HK-2 (cell line): ENCODE results near the gene HSD17B11.
"Not testable (repeated sequence)": the region's sequence is repeated elsewhere in the genome, so short reads cannot be mapped to it uniquely, and the experiment has no call there.

ENCODE experiments used
- DNase-seq: peaks from one replicate; pipeline ENCODE4 v3.0.0-alpha.2; 2018; ENCODE audit not compliant: unreplicated experiment

The HSD17B11 gene

DNA sequence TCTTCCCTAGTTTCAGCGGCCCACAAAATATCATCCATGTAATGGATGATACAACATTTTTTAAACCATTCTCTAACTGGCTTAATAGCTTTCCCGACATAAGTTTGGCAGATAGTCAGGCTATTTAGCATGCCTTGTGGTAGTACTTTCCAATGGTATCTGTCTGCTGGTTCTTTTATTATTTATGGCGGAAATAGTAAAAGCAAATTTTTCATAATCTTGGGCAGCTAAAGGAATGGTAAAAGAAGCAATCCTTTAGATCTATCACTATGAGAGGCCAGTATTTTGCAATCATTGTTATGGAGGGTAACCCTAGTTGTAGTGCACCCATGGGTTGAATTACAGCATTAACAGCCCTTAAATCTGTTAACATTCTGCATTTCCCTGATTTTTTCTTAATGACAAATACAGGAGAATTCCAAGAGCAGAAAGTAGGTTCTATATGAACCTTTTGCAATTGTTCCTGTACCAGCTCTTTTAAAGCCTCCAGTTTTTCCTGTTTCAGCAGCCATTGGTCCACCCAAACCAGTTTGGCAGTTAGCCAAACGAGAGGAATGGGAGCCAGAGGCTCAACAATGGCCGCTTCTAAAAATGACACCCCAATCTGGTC lies 14.3 kb upstream of the HSD17B11 start:
- DNase-seq = no peak

DNA sequence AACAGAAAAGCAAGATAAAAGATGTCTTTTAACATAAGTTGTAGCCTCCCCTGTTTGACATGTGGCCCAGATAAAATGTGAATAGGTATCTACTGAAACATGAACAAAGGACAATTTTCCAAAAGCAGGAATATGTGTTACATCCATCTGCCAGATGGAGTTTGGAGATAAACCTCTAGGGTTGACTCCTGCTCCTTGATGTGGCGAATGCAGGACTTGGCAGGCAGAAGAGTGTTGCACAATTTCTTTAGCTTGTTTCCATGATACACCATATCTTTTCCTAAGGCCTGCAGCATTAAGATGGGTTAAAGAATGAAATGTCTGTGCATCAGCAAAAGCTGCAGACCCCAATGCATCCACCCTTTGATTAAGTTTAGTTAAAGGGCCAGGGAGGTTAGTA lies 12.7 kb upstream of the HSD17B11 start:
- not testable (repeated sequence) for DNase-seq

DNA sequence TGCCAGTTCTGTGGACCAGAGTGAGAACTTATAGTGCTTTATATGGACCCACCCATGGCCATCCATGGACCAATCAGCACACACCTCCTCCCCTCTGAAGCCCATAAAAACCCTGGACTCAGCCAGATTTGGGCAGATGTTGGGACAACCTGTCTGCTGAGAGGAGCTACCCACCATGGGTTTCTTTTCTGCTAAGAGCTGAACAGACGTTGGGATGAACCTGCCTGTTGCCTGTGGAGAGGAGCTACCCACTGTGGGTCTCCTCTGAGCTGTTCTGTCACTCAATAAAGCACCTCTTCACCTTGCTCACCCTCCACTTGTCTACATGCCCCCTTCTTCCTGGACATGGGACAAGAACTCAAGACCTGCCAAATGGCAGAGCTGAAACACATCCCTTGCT lies 9.0 kb upstream of the HSD17B11 start:
- no peak for DNase-seq

DNA sequence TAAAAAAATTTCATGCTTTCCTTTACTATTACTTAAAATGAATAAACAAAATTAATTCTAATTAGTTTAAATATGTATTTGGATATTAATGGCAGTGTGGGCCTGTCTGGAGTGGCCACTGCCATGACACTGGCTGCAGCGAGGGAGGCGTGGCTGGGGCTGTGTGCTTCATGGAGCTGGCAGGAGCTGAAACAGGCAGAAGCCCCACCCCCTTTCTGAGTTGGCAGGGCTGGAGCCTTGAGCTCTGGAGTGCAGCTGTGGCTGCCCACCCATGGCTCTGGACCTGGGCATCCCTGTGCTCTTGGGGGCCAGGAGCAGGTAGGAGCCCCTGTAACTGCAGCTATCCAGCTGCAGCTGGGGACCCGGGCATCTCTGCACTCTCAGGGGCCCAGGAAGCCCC lies 8.2 kb upstream of the HSD17B11 start:
- DNase-seq = no peak

DNA sequence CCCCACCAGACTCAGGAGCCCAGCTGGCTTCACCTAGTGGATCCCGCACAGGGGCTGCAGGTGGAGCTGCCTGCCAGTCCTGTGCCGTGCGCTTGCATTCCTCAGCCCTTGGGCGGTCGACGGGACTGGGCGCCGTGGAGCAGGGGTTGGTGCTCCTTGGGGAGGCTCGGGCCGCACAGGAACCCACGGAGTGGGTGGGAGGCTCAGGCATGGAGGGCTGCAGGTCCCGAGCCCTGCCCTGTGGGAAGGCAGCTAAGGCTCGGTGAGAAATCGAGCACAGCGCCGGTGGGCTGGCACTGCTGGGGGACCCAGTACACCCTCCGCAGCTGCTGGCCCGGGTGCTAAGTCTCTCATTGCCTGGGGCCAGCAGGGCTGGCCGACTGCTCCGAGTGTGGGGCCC lies 4.9 kb upstream of the HSD17B11 start:
- not testable (repeated sequence) for DNase-seq

DNA sequence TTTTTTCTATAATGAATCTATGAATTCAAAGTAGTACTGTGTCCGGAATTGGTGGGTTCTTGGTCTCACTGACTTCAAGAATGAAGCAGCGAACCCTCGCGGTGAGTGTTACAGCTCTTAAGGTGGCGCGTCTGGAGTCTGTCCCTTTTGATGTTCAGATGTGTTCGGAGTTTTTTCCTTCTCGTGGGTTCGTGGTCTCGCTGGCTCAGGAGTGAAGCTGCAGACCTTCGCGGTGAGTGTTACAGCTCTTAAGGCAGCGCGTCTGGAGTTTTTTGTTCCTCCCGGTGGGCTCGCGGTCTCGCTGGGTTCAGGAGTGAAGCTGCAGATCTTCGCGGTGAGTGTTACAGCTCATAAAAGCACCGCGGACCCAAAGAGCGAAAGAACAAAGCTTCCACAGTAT lies 4.1 kb upstream of the HSD17B11 start:
- not testable (repeated sequence) for DNase-seq

DNA sequence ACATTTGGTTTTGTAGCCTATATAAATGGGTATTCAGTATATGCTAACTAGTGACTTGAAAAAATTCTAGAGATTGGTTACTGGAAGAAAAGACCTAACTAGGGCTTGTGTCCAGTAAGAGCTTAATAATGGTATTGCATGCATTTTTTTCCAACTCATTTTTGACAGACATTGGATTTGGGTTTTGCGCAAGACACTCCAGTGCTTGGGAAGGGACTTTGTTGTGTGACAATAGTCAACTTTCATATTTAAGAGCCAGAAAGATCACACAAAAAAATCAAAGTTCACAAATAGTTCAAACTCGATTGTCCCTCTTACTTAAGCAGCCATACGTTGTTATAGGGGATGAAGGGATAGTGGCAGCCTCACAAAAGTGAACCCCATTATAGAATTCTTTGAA lies 1.2 kb upstream of the HSD17B11 start:
- no peak for DNase-seq

DNA sequence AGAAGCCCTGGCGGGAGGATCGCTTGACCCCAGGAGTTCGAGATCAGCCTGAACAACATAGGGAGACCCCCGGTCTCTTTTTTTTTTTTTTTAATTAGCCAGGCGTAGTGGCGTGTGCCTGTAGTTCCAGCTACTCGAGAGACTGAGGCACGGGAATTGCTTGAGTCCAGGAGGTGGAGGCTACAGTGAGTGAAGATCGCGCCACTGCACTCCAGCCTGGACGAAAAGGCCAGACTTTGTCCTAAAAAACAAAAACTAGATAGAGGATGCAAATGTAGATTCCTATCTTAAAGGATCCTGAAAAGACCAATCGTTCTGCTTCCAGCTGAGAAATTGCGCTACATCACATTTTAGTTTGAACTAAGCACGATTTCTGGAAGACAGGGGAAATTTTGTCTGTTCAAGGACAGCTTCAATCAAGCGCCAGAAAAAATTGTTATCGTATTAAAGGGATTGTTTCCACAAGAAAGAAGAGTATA lies 627 bp upstream of the HSD17B11 start:
- no peak for DNase-seq

DNA sequence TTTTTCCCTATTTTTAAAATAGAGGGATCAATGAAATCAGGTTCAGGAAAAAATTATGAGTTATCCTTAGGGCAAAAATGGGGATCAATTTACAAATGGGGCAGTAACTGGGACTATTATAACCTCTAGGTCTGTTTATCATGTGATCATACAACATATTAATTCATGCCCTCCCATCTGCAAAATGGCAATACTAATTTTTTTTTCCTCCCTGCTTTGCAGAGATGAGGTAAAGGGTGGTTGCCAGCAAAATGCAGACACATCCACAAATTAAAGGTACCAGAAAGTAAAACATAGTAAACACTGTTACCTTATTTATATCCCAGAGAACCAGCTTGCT lies 467 bp downstream of the HSD17B11 start:
- DNase-seq = no peak

DNA sequence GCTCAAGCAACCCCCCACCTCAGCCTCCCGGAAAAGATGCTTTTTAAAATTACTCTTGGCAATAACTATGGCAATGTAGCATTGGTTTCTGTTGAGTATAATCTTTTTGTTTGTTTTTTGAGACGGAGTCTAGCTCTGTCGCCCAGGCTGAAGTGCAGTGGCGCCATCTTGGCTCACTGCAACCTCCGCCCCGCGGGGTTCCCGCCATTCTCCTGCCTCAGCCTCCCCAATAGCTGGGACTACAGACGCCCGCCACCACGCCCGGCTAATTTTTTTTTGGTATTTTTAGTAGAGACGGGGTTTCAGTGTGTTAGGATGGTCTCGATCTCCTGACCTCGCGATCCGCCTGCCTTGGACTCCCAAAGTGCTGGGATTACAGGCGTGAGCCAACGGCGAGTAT lies 933 bp downstream of the HSD17B11 start:
- peak; percentile 18 for DNase-seq

DNA sequence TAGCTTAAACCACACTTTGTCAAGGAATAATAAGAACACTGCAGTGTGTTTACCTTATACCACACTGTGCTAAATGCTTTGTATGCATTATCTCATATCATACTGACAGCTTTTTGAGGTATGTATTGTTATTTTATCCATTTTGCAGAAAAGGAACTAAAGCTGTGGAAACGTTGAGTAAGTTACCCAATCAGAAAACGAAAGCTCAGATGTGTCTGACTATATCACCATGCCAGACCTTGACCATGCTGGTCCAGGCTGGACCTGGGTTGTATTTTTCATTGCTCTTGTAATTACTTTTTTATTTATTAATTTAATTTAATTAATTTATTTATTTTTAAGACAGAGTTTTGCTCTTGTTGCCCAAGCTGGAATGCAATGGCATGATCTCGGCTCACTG lies 2.1 kb downstream of the HSD17B11 start:
- DNase-seq = no peak

DNA sequence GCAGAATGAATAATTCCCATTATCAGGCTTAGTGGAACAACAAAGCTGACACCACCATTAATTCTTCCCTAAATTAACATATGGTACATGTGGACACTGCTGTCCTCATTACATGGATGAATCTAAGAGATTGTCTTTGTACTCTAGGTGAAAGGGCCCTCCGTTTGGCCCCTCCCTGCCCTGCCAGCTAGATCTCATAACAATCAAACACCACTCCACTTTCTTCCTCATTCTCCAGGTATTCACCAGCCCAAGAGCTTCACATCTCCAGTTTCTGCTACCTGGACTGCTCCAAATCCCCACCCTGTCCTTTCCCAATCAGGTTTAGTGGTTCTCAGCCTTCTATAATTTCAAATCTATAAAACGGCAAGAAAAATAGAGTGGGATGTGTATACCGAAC lies 3.8 kb downstream of the HSD17B11 start:
- DNase-seq = no peak

DNA sequence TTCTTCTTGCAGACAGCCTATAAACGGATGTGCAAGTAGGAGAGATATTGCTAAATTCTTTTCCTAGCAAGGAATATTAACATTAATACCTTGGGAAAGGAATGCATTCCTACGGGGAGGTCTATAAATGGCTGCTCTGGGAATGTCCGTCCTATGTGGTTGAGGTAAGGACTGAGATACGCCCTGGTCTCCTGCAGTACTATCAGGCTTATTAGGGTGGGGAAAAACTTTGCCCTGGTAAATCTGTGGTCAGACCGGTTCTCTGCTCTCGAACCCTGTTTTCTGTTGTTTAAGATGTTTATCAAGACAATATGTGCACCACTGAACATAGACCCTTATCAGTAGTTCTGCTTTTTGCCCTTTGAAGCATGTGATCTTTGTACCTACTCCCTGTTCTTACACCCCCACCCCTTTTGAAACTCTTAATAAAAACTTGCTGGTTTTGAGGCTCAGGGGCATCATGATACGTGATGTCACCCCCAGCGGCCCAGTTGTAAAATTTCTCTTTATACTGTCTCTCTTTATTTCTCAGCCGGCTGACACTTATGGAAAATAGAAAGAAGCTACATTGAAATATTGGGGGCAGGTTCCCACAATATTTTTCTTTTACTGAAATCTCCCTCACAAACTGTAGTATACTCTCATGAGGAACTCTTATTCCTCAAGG lies 6.4 kb downstream of the HSD17B11 start:
- DNase-seq = not testable (repeated sequence)

DNA sequence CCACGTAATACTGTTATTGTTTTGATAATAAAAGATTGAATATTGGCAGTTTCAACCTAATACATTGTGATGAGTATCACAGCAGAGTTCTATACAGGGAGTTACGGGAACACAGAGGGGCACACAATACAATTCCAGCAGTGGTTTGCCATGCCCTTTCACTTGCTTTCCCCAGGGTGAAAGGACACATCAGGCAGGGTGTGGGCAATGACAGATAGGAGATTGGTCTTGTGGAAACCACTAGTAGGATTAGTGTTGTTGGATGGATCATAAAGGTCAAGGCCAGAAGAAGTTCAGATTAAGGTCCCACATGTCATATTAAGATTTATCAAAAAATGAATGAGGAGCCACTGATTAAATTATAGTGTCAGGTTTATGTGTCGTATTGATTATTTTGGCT lies 8.1 kb downstream of the HSD17B11 start:
- DNase-seq = no peak

DNA sequence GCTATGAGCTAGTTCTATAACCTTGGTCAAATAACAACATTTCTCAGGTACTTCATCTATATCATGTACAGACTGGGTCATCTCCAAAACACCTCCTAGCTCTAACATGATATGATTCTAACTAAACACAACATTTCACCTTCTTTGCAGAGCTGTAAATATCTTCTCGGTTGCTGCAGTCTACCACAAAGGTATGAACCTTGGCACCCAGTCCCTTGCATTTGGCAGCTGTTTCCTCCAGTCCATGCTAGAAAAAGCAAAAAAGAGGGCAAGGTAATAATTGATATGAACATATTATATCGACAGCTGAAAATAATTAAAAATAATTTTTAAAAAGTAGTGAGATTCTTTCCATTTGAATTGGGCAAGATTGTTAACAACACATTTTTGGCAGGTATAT lies 8.9 kb downstream of the HSD17B11 start:
- no peak for DNase-seq

DNA sequence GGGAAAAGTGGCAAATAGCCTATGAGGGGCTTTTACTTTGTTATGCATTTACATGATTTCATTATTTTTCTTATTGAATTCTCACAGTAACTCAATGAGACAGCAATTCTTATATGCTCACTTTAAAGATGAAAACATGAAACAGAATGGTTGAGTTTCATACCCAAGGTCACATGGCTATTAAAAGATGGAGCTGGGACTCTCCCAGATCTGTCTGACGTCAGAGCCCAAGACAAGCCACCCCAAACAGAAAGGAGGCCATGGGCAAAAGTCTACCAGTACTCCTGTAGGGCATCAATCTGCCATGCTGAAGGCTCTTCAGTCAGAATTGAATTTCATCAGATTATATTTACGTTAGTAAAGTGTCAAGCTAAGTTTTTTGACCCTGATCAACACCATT lies 13.2 kb downstream of the HSD17B11 start:
- DNase-seq = no peak

DNA sequence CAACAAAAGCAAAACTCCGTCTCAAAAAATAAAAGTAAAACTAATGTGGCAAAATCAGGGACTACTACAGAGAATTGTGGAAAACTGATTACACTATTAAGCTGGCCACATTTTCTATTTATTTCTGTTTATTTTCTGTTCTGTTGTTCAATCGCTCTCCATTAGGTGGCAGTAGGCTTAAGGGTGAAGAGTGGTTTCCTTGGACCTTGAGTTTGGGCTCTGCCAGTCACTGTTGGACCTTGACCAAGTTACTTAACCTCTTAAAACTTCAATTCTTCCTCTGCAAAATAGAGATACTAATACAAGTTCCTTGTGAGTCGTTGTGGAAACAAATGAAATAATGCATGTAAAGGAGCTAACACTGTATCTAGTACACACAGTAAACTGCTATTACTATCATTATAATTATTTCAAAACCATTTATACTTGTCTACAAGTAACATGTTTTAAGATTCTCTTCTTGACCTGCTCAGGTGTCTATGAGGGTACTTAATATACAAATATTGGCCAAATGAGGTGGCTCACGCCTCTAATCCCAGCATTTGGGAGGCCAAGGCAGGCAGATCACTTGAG lies 15.2 kb downstream of the HSD17B11 start:
- no peak for DNase-seq

DNA sequence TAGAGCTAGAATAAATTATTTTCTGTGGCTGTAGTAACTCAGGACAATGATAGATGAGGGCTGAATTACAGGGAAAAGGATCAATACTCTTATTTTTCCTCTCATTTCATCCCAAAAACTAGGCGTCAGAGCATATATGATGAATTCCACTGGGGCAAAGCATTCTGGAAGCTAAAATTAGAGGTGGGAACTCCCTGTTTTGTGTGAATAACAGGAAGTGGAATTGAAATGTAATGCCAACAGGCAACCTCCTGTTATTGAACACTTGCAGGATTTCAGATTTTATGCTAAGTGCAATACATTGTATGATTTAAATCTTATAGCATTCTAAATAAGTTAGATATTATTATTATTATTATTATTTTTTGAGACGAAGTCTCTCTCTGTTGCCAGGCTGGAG lies 20.9 kb downstream of the HSD17B11 start:
- DNase-seq = no peak

DNA sequence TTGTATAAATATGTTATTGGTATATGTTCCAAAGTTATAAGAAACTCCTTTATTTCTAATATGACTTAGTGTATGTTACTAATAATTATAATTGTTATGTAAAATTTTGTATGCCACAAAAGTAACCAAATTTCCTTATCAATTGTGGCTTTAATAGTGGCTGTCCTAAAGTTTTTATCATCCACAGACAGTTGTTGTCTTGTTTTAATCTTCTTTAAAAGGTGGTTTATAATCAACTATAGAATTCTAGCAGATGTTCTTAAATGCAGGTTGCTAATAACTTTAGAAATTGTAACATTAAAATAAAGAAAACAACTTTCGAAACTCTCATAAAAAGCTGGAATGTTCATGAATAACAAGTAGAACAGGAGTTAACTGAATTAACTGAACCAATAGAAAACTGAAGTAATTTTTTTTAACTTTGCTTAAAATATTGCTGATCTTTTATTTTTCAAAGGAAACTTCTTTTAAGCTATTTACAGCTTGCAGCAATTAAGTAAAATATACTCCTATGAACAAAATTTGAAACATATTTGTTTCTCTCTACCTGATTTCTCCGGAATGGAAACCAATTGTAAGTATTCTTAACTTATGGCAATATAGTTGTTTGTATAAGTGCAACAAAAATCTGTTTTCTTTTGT lies 24.3 kb downstream of the HSD17B11 start:
- no peak for DNase-seq

DNA sequence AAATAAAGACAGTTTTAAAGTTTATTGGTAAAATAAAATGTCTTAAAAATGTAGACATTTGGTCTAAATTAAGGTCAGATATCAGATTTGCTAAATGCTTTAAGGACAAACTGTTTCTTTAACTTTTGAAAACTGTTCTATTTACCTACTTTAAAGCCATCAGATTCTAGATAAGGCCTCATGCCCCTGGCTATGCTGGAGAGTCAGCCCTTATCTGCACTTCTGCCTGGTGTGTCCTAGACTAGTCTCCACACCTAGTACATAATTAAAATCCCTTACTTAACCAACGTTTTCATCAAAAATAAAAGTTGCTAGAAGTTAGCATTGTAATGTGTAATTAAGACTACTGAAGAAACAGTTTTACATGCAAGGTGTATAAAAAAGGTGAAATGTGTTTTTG lies 25.6 kb downstream of the HSD17B11 start:
- DNase-seq = no peak

DNA sequence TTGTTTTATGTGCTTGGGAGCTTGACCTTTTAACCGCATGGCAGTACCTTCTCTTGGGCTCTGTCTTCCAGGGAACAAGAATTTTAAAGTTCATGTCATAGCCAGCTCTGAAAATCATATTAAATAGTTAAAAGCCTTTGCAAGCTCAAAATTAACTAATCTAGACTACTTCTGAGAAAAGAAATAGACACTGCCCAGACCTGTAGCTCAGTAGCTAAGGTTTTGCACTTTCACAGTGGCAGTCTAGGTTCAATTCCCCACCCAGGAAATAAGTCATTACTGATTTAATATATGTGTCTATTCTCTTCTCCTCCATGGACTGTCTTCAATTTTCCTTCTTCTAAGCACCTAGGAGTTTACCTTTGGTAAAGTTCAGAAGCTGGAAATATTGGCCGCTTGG lies 27.4 kb downstream of the HSD17B11 start:
- DNase-seq = no peak

DNA sequence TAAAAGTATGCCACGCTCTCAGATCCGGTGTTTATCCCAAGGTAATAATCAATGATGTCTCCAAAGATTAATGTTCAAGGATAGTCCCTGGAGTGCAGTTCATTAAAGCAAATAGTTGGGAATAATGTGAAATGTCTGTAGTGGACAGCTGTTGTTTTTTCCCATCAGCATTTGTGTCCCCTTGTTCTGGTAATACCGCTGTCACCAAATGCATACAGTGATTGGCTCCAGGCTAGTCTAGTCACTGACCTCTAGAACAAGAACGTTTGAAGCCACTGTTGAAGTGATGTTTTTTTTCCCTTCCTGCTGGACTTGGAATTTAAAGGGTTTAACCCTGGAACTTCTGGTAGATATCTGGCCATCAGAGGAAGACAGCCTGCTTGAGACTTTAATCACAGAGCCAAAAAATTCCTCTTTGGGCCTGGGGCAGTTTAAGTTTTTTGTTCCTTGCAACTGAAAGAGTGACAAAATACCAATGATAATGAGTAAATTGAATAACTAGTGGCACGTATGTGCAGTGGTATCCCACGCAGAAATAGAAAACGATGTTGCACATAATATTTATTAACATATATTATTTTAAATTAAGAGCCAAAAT lies 30.6 kb downstream of the HSD17B11 start:
- no peak for DNase-seq

DNA sequence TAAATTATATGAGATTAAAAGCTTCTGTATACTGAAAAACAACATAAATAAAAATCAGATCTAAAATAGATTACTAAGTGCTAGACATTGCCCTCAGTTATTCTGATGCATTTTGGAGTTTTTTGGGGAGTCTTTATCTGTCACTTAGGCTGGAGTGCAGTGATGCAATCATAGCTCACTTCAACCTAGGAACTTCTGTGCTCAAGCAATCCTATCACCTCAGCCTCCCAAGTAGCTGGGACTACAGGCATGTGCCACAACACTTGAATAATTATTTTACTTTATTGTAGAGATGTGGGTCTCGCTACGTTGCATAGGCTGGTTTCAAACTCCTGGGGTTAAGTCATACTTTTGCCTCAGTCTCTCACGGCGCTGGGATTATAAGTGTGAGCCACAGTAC lies 31.7 kb downstream of the HSD17B11 start:
- DNase-seq = no peak
